Trophoblast cell (in vitro differentiated cells and primary cell): ENCODE data around the gene RP2.

Experiments used
- DNase-seq, 2 donors: peaks; one replicate each; pipeline ENCODE4 v3.0.0-alpha.2; 2016
- H2AFZ ChIP-seq: 2 replicates; pipeline ENCODE4 v1.6.1; 2013; ENCODE audit warnings: low read length, moderate library complexity, mild to moderate bottlenecking; ENCODE audit not compliant: insufficient read depth, poor library complexity
- H2AK5ac ChIP-seq: 2 replicates; pipeline ENCODE4 v1.6.1; 2013; ENCODE audit warnings: mild to moderate bottlenecking, low read length
- H2BK120ac ChIP-seq: 2 replicates; pipeline ENCODE4 v1.6.1; 2013; ENCODE audit warnings: low read length, mild to moderate bottlenecking, moderate library complexity; ENCODE audit not compliant: insufficient read depth, poor library complexity
- H2BK12ac ChIP-seq: 2 replicates; pipeline ENCODE4 v1.6.1; 2013; ENCODE audit warnings: mild to moderate bottlenecking, low read length, moderate library complexity
- H2BK5ac ChIP-seq: 2 replicates; pipeline ENCODE4 v1.6.1; 2013; ENCODE audit warnings: low read length, low read depth, moderate library complexity, mild to moderate bottlenecking; ENCODE audit not compliant: poor library complexity
- H3K14ac ChIP-seq: 2 replicates; pipeline ENCODE4 v1.6.1; 2013; ENCODE audit warnings: mild to moderate bottlenecking, low read length
- H3K18ac ChIP-seq: 2 replicates; pipeline ENCODE4 v1.6.1; 2013; ENCODE audit warnings: mild to moderate bottlenecking, low read length
- H3K23ac ChIP-seq: 2 replicates; pipeline ENCODE4 v1.6.1; 2013; ENCODE audit warnings: low read length
- H3K27ac ChIP-seq: 2 replicates; pipeline ENCODE4 v1.5.1; 2013; ENCODE audit warnings: low read depth, mild to moderate bottlenecking, inconsistent platforms, low read length, moderate library complexity
- H3K27me3 ChIP-seq: 2 replicates; pipeline ENCODE4 v1.6.1; 2013; ENCODE audit warnings: inconsistent platforms, mild to moderate bottlenecking, low read length, moderate library complexity; ENCODE audit not compliant: insufficient read depth
- H3K36me3 ChIP-seq, 2 experiments: 1 replicate in 1 of 2; 2 replicates in 1 of 2; pipeline ENCODE4 v1.6.1; 2013; ENCODE audit warnings: low read length in 2 of 2, mild to moderate bottlenecking in 2 of 2, moderate library complexity in 1 of 2; ENCODE audit not compliant: insufficient read depth in 2 of 2, control insufficient read depth in 1 of 2
- H3K4ac ChIP-seq: 2 replicates; pipeline ENCODE4 v1.6.1; 2013; ENCODE audit warnings: low read depth, mild to moderate bottlenecking, low read length, moderate library complexity
- H3K4me1 ChIP-seq, 2 experiments: 1 replicate in 1 of 2; 2 replicates in 1 of 2; pipeline ENCODE4 v1.6.1; 2013; ENCODE audit warnings: low read length in 2 of 2, mild to moderate bottlenecking in 2 of 2, moderate library complexity in 1 of 2; ENCODE audit not compliant: insufficient read depth in 2 of 2, control insufficient read depth in 1 of 2
- H3K4me2 ChIP-seq: 2 replicates; pipeline ENCODE4 v1.6.1; 2013; ENCODE audit warnings: inconsistent platforms, mild to moderate bottlenecking, low read length, moderate library complexity
- H3K4me3 ChIP-seq: 2 replicates; pipeline ENCODE4 v1.5.1; 2013; ENCODE audit warnings: mild to moderate bottlenecking, low read depth, low read length, inconsistent platforms
- H3K79me1 ChIP-seq: one replicate; pipeline ENCODE4 v1.6.1; 2013; ENCODE audit warnings: low read length
- H3K79me2 ChIP-seq: 2 replicates; pipeline ENCODE4 v1.6.1; 2013; ENCODE audit warnings: low read length, mild to moderate bottlenecking; ENCODE audit not compliant: control insufficient read depth, insufficient read depth, poor library complexity
- H3K9ac ChIP-seq: 2 replicates; pipeline ENCODE4 v1.6.1; 2013; ENCODE audit warnings: mild to moderate bottlenecking, low read length
- H3K9me3 ChIP-seq: 2 replicates; pipeline ENCODE4 v1.6.1; 2013; ENCODE audit warnings: low read depth, mild to moderate bottlenecking, control low read depth, inconsistent platforms, low read length; ENCODE audit not compliant: insufficient read depth
- H4K12ac ChIP-seq: 2 replicates; pipeline ENCODE4 v1.6.1; 2013; ENCODE audit warnings: low read depth, mild to moderate bottlenecking, low read length, moderate library complexity
- H4K8ac ChIP-seq: 2 replicates; pipeline ENCODE4 v1.6.1; 2013; ENCODE audit warnings: low read depth, mild to moderate bottlenecking, low read length, moderate library complexity
- H4K91ac ChIP-seq: one replicate; pipeline ENCODE4 v1.6.1; 2013; ENCODE audit warnings: low read depth, mild to moderate bottlenecking, low read length, moderate library complexity
- WGBS: extraction: QIAGEN DNeasy Blood & Tissue Kit; methylation state at CpG from one replicate; pipeline ENCODE4 v1.1.7; 2013; ENCODE audit warnings: missing lambda C conversion rate; ENCODE audit not compliant: insufficient read length, insufficient coverage; ENCODE audit errors: extremely low coverage; 5-methylcytosine and 5-hydroxymethylcytosine counted together

RP2 gene

GRCh38 chrX:46929439-46930261, 92.8 kb downstream of the RP2 start:
- peaks cover 5% of the 10 kb centered on the region for H3K79me2 ChIP-seq
- WGBS: no CpG with 5 or more reads among the region's 3 CpGs
- no peak overlapping the region for H3K4me3 ChIP-seq
- H2AK5ac ChIP-seq: no peak overlapping the region
- H3K27me3 ChIP-seq: no peaks in the 10 kb centered on the region
- H4K91ac ChIP-seq: no peak overlapping the region
- no peak overlapping the region for H2BK12ac ChIP-seq
- no peak overlapping the region for H2AFZ ChIP-seq
- no peak overlapping the region for H3K14ac ChIP-seq
- H3K79me1 ChIP-seq: no peaks in the 10 kb centered on the region
- H3K18ac ChIP-seq: no peak overlapping the region
- H2BK5ac ChIP-seq: no peak overlapping the region
- H3K27ac ChIP-seq: no peak overlapping the region
- H3K9ac ChIP-seq: no peak overlapping the region
- H3K4ac ChIP-seq: peak overlapping the region; percentile 62
- H4K8ac ChIP-seq: no peak overlapping the region
- no peak overlapping the region for H2BK120ac ChIP-seq
- peaks cover 0 to 1% of the 10 kb centered on the region in 2 experiments for H3K36me3 ChIP-seq
- no peak overlapping the region for H3K4me2 ChIP-seq
- H4K12ac ChIP-seq: no peak overlapping the region
- no peaks in the 10 kb centered on the region for H3K9me3 ChIP-seq
- peaks cover 0 to 3% of the 10 kb centered on the region in 2 experiments for H3K4me1 ChIP-seq
- peak in 1 of 2 donors; percentile 31 for DNase-seq
- no peak overlapping the region for H3K23ac ChIP-seq
